Central memory CD8-positive, alpha-beta T cell (primary cell): ENCODE data around the gene PARD3.

Source experiments
- ATAC-seq: fragments of 150-1000 bp; cut with Tn5 transposase; replicated peaks from 2 replicates; pipeline ENCODE4 v1.10.0; 2022; ENCODE audit warnings: mild to moderate bottlenecking, moderate FRiP score, moderate number of reproducible peaks; ENCODE audit not compliant: poor library complexity, severe bottlenecking; ENCODE audit errors: extremely low read depth
- DNase-seq, 2 donors: peaks; one replicate each; pipeline ENCODE4 v3.0.0; 2021; ENCODE audit warnings: low spot score in 2 of 2
- H3K27ac Mint-ChIP-seq: one replicate; pipeline ENCODE4 v1.8.0; 2022; ENCODE audit warnings: low read depth, mild to moderate bottlenecking, moderate library complexity, mixed read lengths
- H3K27me3 Mint-ChIP-seq: one replicate; pipeline ENCODE4 v1.8.0; 2022; ENCODE audit warnings: mixed read lengths
- H3K36me3 Mint-ChIP-seq: one replicate; pipeline ENCODE4 v1.8.0; 2022; ENCODE audit warnings: mild to moderate bottlenecking, moderate library complexity, mixed read lengths; ENCODE audit not compliant: insufficient read depth
- H3K4me1 Mint-ChIP-seq: one replicate; pipeline ENCODE4 v1.8.0; 2022; ENCODE audit warnings: mixed read lengths
- H3K4me3 Mint-ChIP-seq: one replicate; pipeline ENCODE4 v1.8.0; 2022; ENCODE audit warnings: mild to moderate bottlenecking, moderate library complexity, mixed read lengths
- H3K9me3 Mint-ChIP-seq: one replicate; pipeline ENCODE4 v1.8.0; 2022; ENCODE audit warnings: mixed read lengths

The PARD3 gene

DNA sequence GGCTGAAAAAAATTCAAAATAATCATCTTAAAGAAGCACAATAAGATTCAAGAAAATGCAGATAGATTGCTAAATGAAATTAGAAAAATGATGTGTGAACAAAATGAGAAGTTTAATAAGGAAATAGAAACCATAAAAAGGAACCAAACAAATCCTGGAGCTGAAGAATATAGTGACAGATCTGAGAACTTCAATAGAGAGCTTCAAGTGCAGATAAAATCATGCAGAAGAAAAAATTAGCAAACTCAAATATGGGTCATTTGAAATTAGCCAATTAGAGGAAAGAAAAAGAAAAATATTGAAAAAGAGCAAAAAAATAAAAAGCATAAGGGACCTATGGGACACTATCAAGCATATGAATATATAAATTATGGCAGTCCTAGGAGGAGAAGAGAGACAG, 720.1 kb downstream of the PARD3 start:
- H3K4me1 Mint-ChIP-seq, result no peaks in the 10 kb centered on the region
- no peak overlapping the region for H3K4me3 Mint-ChIP-seq
- no peak for ATAC-seq
- no peak overlapping the region for H3K27ac Mint-ChIP-seq
- no peaks in the 10 kb centered on the region for H3K36me3 Mint-ChIP-seq
- H3K9me3 Mint-ChIP-seq, result peaks cover 13% of the 10 kb centered on the region
- no peak for DNase-seq
- no peaks in the 10 kb centered on the region for H3K27me3 Mint-ChIP-seq

DNA sequence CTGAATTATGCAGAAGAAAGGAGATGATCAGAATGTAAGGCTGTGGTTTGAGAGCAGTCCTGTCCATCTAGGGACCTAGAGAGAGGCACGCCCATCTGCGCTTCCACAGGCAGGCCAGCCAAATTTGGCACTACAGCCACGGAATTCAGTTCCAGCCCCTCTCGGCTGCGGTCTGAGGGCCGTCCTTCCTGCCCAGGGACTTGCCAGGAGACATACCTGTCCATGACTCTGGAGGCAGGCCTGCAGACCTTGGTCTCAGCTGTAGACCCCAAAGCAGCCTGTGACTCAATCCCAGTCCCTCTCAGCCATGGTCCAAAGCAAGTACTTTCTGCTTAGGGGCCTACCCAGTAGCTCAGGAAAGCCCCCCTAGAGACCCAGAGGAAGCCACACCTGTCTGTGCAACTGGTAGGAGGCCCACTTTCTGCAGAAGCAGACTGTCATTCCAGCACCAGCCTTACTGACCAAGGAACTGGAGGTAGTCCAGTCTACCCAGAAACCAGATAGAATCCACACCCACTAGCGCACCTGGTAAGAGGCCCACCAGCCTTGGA, 720.9 kb downstream of the PARD3 start:
- no peak for ATAC-seq
- H3K36me3 Mint-ChIP-seq, result no peaks in the 10 kb centered on the region
- no peak overlapping the region for H3K4me3 Mint-ChIP-seq
- no peak for DNase-seq
- peaks cover 13% of the 10 kb centered on the region for H3K9me3 Mint-ChIP-seq
- no peaks in the 10 kb centered on the region for H3K4me1 Mint-ChIP-seq
- H3K27ac Mint-ChIP-seq, result no peak overlapping the region
- no peaks in the 10 kb centered on the region for H3K27me3 Mint-ChIP-seq

DNA sequence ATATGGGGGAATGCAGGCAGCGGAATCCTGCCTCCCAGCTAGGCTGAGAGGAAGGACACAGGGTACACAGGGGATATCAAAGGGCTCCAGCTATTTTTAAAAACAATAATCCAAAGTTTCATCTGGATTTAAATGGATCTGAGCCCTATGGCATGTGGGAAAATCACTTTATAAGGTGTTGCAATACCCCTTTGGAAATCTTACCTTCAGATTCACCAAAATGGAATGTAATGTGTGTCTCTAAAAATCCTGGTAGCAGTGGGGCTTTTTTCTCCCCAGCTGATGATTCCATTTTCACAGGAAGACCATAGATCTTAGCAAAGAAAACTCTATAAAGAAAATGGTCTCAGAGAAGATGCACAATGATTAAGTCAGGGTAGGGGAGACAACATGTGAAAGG, 722.2 kb downstream of the PARD3 start:
- Mint-ChIP-seq H3K9me3 (peaks cover 13% of the 10 kb centered on the region), H3K4me3 (no peak overlapping the region), H3K27ac (no peak overlapping the region), H3K27me3 (no peaks in the 10 kb centered on the region), H3K36me3 (no peaks in the 10 kb centered on the region), H3K4me1 (no peaks in the 10 kb centered on the region)
- DNase-seq, result no peak
- ATAC-seq, result no peak

DNA sequence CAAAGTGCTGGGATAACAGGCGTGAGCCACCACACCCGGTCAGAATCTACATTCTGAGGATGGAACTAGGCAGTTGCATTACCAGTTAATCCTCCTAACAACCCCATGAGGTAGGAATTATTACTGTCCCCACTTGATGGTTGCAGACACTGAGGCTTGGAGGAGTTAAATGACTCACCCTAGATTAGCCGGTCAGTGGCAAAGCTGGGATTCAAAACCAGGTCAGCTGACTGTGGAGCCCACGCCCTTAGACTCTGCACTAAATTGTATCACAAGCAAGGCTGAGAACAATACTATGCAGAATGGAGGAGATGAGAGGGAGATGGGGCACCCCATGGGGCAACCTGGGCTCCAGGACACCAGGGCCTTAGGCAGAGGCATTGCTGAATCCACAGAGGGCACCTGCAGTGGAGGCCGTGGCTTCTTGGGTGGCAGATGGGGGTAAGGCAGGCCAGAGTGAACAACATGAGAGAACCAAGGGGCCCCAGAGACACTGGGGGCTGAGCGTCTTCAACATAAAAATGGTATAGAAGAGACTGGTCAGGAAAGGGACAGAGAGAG, 723.4 kb downstream of the PARD3 start:
- Mint-ChIP-seq H3K9me3 (peaks cover 13% of the 10 kb centered on the region), H3K36me3 (no peaks in the 10 kb centered on the region), H3K4me1 (no peaks in the 10 kb centered on the region), H3K27ac (no peak overlapping the region), H3K4me3 (no peak overlapping the region), H3K27me3 (no peaks in the 10 kb centered on the region)
- DNase-seq (no peak), ATAC-seq (no peak)

DNA sequence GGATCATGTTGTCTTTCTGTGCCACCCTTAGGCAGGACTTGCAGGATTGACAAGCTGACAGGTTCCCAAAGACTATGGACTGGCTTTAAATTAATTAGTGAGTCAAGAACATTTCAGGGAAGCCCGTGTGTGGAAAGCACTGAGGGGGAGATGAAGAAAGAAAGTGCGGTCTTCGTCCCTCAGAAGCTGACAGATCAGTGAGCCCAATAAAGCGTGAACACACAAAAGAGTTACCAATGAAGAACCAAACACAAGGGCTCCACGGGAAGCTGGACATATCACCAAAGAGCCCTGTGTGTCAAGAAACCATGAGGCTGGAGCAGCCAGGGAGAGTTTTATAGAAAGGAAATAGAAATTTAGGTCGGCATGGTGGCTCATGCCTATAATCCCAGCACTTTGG, 725.8 kb downstream of the PARD3 start:
- H3K27ac Mint-ChIP-seq, result no peak overlapping the region
- no peaks in the 10 kb centered on the region for H3K9me3 Mint-ChIP-seq
- DNase-seq (no peak), ATAC-seq (no peak)
- no peaks in the 10 kb centered on the region for H3K36me3 Mint-ChIP-seq
- no peaks in the 10 kb centered on the region for H3K4me1 Mint-ChIP-seq
- H3K4me3 Mint-ChIP-seq, result no peak overlapping the region
- H3K27me3 Mint-ChIP-seq, result no peaks in the 10 kb centered on the region

DNA sequence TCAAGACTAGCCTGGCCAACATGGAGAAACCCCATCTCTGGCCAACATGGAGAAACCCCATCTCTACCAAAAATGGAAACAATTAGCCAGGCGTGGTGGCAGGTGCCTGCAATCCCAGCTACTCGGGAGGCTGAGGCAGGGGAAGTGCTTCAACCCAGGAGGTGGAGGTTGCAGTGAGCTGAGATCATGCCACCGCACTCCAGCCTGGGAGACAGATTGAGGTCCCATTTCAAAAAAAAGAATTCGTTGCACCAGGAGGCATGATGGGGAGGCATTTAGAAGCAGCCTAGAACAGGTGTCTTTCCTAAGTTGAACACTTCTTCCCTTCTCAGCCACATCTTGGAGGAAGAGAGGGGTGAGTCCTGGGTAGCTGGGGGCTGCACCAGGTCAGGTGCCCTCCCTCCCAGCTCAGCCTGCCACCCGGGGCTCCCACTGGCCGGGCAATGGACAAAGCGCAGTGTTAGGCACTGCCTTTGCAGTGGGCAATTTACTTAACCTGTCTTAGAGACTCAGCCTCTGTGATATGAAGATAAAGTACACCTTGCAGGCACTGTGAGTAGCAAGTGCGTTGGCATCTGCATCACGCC, 726.8 kb downstream of the PARD3 start:
- no peaks in the 10 kb centered on the region for H3K27me3 Mint-ChIP-seq
- peaks cover 6% of the 10 kb centered on the region for H3K9me3 Mint-ChIP-seq
- ATAC-seq (no peak), DNase-seq (no peak)
- H3K4me3 Mint-ChIP-seq, result no peak overlapping the region
- H3K4me1 Mint-ChIP-seq, result no peaks in the 10 kb centered on the region
- no peak overlapping the region for H3K27ac Mint-ChIP-seq
- no peaks in the 10 kb centered on the region for H3K36me3 Mint-ChIP-seq

DNA sequence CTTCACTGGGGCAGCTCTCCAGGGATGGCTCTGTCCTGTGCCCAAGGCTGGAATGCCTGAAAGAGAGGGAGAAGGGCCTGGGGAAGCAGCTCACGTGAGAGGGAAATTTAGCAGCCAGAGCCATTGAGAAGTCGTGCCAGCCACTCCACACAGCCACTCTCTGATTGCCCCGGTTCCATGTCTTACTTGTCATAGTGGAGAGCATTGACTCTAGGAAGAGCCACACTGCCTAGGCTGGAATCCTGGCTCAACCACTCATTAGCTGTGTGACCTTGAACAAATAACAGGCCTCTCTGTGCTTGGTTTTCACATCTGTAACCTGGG, 728.0 kb downstream of the PARD3 start:
- no peak for ATAC-seq
- Mint-ChIP-seq H3K27ac (no peak overlapping the region), H3K4me1 (no peaks in the 10 kb centered on the region)

DNA sequence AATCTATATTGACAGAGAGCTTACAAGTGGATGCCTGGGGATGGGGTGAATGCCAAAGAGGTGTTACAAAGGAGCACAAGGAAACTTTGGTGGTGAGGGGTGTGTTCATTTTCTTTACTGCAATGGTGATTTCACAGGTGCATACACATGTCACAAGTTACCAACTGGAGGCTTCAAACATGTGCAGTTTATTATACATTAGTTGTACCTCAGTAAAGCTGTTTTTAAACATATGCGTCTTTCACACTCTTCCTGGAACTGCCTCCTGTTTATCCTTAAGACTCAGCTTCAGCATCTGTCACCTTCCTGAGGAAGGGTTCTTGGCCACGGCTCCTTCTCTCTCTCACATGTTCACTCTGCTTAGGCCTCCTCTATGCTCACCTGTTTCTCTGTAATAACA, 731.5 kb downstream of the PARD3 start:
- no peak for DNase-seq
- no peaks in the 10 kb centered on the region for H3K27me3 Mint-ChIP-seq
- H3K27ac Mint-ChIP-seq, result no peak overlapping the region
- ATAC-seq, result no peak
- H3K4me3 Mint-ChIP-seq, result no peak overlapping the region
- H3K4me1 Mint-ChIP-seq, result no peaks in the 10 kb centered on the region
- H3K36me3 Mint-ChIP-seq, result no peaks in the 10 kb centered on the region
- peaks cover 6% of the 10 kb centered on the region for H3K9me3 Mint-ChIP-seq

More for the DNA sequence above, 728.0 kb downstream of the PARD3 start:
- no peaks in the 10 kb centered on the region for H3K36me3 Mint-ChIP-seq
- H3K4me3 Mint-ChIP-seq, result no peak overlapping the region
- H3K9me3 Mint-ChIP-seq, result peaks cover 6% of the 10 kb centered on the region
- H3K27me3 Mint-ChIP-seq, result no peaks in the 10 kb centered on the region
- DNase-seq, result no peak

DNA sequence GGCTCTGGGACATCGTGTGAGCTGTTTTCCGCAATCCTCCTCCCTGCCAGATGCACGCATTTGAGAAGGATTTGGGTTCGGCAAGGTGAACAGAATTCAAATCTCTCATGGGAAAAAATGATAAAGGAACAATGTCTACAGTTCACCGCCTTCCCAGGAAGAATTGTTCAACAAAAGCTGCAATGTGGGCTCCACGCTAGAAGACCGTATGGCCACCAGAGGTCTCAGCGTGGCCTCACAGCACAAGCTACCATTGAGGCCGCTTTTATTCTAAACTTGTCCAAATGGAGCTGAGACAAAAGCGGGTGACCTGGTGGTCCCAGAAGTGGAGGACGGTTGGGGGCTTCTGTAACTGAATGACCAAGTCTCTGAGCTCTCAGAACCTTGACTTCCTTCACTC, 733.1 kb downstream of the PARD3 start:
- H3K4me3 Mint-ChIP-seq, result no peak overlapping the region
- no peaks in the 10 kb centered on the region for H3K27me3 Mint-ChIP-seq
- DNase-seq, result no peak
- H3K36me3 Mint-ChIP-seq, result peaks cover 2% of the 10 kb centered on the region
- ATAC-seq, result no peak
- peaks cover 6% of the 10 kb centered on the region for H3K9me3 Mint-ChIP-seq
- no peak overlapping the region for H3K27ac Mint-ChIP-seq
- H3K4me1 Mint-ChIP-seq, result no peaks in the 10 kb centered on the region

DNA sequence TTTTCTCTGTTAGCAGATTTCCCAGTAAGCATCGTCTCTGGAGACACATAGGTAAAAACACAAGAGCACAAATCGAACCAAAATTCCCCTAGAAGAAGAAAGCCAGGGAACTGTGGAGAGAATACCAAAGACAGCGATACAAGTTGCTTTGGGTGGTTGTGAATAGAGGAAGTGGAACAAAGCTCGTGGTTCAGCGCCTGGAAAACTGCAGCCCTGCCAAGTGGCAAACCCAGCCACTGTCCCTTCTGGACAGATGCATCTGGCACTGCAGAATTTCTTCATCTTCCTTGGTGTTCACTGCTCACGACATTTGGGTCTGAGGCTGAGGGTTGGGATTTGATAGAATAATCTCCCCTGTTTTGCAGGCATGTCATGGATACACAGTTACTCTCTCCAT, 733.8 kb downstream of the PARD3 start:
- Mint-ChIP-seq H3K4me1 (no peaks in the 10 kb centered on the region), H3K9me3 (peaks cover 6% of the 10 kb centered on the region), H3K27ac (no peak overlapping the region), H3K36me3 (peaks cover 2% of the 10 kb centered on the region), H3K27me3 (no peaks in the 10 kb centered on the region), H3K4me3 (no peak overlapping the region)
- DNase-seq (no peak), ATAC-seq (no peak)

DNA sequence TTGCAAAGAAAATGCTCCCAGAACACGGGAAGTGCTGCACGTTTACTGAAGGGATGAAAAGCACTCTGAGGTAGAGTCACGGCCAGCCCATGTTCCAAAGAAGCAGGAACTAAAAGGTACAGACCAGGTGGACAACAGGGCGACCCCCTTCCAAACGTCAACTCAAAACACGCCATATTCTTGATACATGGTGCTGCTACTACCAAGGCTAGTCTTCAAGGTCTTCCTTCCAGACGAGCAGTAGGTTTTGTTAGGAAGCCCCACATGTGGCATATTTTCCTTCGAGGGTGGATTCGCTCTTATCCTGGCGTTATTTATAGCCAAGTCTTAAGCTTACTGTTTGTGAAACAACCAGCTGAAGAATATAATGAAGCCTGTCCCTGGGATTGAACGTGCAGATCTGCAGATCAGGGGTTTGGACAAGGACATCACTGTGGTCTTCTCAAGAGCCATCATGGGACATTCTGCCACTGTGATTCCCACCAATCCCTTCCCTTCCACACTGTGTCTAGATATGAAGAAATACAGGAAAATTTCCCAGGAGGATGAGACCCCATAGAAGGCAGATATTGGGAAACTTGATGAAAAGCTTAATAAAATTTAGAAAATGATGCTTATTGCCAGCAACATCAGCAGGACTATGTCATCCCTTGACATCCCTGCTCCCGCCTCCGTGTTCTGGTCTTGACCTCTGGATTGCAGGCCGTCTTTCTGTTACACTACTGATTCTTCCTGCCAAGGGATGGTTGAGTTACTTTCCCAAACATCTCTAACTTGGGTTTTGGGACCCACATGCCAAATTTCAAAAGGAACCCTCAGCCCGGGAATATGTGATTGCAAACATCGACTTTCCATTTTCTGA, 734.4 kb downstream of the PARD3 start:
- H3K4me3 Mint-ChIP-seq, result no peak overlapping the region
- H3K9me3 Mint-ChIP-seq, result peaks cover 6% of the 10 kb centered on the region
- DNase-seq, result no peak
- H3K27ac Mint-ChIP-seq, result no peak overlapping the region
- no peak for ATAC-seq
- H3K36me3 Mint-ChIP-seq, result peaks cover 2% of the 10 kb centered on the region
- H3K27me3 Mint-ChIP-seq, result no peaks in the 10 kb centered on the region
- H3K4me1 Mint-ChIP-seq, result no peaks in the 10 kb centered on the region

DNA sequence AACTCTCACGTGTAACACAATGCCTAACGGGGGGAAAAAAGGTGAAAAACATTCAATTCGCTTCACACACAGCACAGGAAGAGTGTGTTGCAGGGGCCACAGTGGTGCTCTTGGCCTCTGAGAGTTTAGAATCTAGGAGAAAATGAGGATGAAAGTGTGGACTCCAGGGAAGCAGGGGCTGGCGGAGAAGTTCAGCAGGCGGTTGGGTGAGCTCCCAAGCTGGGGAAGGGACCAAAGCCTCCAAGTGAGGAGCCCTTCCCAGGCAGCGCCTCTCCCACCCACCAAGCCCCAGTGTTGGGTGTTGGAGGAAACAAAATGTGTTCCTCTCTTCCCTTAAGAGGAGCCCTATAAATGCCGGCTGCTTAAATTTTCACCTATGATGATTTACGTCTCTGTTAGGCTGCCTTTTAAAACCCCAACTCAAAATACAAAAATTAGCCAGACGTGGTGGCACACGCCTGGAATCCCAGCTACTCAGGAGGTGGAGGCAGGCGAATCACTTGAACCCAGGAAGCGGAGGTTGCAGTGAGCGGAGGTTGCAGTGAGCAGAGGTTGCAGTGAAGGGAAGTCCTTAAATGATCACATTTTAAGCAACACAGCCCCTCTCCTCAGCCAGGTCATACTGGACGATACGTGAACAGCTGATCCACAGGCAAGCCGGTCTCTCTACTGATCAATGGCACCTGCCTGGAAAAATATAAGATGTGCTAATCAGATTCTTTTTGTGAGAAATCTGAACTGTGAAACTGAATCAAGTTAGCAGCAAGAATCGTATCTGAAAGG, 735.2 kb downstream of the PARD3 start:
- no peak for DNase-seq
- Mint-ChIP-seq H3K27me3 (no peaks in the 10 kb centered on the region), H3K9me3 (peaks cover 6% of the 10 kb centered on the region), H3K27ac (no peak overlapping the region), H3K36me3 (peaks cover 2% of the 10 kb centered on the region), H3K4me1 (no peaks in the 10 kb centered on the region), H3K4me3 (no peak overlapping the region)
- ATAC-seq, result no peak
